H4 (cell line): ENCODE measurements around the gene FOXO3B. TPM values are rescaled to one million over a fixed set of nuclear protein-coding genes. Genes with fewer than 3 reads are reported as not detected.
"Not testable (repeated sequence)": the region's sequence is repeated elsewhere in the genome, so short reads cannot be mapped to it uniquely, and the experiment has no call there.

ENCODE experiments used
- DNase-seq: peaks from one replicate; pipeline ENCODE4 v3.0.0-alpha.2; 2015; ENCODE audit warnings: low spot score
- total RNA-seq: library from RNA; depleted of rRNA; stranded (reverse); fragments of >200 nt; shearing (Covaris generic); gene quantifications from 2 replicates; pipeline ENCODE4 v1.2.3, GENCODE V29; 2014; rRNA removed

Gene FOXO3B
- 0.46 TPM in 1 of 2 replicates, not detected in the other for total RNA-seq

GRCh38 chr17:18681767-18682571 lies at the start of gene FOXO3B:
FOXO3B (minus strand) TSS chr17:18682314; CDS start chr17:18681651, 663 bp downstream.
- peak; percentile 85 for DNase-seq

DNA sequence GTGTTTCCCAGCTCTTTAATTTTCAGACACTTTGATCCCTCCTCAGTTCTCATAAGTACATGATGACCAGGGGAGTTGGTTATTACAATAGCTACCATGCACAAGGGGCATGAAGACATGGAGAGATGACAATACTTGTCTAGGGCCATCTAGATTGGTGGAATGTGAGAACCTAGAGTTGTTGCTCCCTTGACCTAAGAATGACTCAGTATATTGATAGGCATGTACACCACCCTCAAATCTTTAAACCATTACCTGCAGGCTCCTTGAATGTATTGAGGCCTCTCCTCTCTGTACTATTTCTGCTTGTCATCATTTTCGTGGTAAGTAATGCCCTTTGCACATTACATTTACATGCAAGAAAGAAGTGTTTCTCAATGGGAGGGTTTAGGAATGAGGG lies 41.4 kb upstream of the FOXO3B start:
- not testable (repeated sequence) for DNase-seq

DNA sequence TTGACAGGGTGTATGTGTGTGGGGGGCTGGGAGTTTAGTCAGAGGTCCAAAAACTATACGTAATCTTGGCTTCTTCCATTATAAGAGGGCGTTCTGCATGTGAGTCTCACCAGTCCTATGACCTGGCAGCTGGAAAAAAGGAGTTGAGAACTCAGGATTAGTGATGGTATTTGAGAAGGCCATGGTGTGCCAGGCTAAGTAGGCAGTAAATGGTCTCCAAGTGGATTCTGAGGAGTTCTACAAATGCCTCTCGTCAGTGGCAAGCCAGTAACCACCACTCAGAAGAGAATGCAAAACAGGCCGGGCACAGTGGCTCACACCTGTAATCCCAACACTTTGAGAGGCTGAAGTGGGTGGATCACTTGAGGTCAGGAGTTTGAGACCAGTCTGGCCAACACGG lies 40.5 kb upstream of the FOXO3B start:
- DNase-seq, result not testable (repeated sequence)

GRCh38 chr17:18721775-18722547 lies 39.8 kb upstream of the FOXO3B start:
- DNase-seq, result not testable (repeated sequence)

DNA sequence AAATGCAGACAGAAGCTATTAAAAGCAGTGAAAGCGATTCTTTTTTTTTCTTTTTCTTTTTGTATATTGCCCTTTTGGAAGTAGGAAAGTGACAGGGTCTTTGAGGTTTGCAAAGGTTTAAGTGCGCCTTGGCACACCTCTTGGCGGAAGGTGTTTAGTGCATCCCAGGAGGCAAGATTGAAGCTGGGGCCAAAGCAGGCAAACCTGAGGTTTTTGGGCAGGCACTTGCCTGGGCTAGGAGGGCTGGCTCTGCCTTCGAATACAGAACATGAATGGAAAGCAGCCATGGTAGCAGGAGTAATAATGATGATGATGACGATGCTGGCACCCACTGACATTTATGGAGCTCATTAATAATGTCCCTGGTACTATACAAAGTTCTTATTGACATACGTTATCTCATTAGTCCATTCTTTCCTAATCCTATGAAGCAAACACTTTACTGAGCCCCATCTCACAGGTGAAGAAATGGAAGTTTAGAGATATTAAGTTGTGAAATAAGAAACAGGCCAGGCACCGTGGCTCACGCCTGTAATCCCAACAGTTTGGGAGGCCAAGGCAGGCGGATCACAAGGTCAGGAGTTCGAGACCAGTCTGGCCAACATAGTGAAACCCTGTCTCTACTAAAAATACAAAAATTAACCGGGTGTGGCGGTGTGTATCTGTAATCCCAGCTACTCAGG lies 37.5 kb upstream of the FOXO3B start:
- not testable (repeated sequence) for DNase-seq

- not testable (repeated sequence) for DNase-seq
Measured at GRCh38 chr17:18718643-18719427, 36.7 kb upstream of the FOXO3B start.

GRCh38 chr17:18712354-18712999 lies 30.4 kb upstream of the FOXO3B start:
- DNase-seq, result peak; percentile 39

GRCh38 chr17:18708215-18708614 lies 26.1 kb upstream of the FOXO3B start:
- not testable (repeated sequence) for DNase-seq

- DNase-seq, result not testable (repeated sequence)
Measured at GRCh38 chr17:18705955-18706354, 23.8 kb upstream of the FOXO3B start.

DNA sequence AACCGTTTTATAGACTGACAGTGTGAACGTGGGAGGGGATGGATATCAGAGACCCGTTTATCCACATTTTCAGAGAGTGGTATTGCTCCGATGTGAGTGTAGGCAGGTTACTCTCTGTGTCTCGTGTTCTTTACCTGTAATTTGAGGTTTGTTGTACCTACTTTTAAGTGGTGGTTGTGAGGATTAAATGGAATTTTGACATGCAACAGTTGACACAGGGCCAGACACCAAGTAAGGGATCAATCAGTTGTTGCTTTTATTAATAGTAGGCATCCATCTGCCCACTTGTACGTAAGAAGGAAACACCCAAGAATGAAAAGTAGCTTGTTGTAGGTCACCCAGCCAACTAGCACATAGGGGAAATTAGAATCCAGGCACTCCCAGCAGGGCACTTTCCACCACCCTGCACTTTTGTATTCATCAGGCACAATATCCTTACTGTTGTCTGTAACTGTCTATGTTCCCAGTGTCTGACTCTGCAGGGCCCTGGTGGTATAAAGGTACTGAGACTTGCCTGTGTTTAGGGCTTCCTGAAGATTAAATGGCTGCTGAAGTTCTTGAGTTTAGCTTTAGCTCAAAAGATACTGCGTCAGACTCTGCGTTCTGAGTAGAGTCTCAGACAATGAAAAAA lies 16.5 kb upstream of the FOXO3B start:
- DNase-seq, result not testable (repeated sequence)

GRCh38 chr17:18695143-18695542 lies 13.0 kb upstream of the FOXO3B start:
- not testable (repeated sequence) for DNase-seq

DNA sequence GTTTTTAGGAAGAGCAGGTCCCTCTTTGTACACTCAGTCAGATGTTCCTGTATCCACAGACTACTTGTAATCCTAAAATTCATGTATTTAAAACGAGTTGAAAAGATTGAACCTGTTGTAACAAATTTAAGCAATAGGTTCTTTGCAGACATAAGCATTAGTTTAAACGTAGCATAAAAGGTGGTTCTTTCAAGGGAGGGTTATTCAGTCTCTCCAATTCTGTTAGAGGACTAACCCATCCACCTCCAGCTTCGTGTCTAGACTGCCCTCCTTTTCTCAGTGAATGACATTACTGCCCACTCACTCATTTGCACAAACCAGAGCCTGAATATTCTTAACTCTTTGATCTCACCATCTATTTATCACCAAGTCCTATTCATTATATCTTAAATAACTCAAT lies 554 bp upstream of the FOXO3B start:
- not testable (repeated sequence) for DNase-seq

DNA sequence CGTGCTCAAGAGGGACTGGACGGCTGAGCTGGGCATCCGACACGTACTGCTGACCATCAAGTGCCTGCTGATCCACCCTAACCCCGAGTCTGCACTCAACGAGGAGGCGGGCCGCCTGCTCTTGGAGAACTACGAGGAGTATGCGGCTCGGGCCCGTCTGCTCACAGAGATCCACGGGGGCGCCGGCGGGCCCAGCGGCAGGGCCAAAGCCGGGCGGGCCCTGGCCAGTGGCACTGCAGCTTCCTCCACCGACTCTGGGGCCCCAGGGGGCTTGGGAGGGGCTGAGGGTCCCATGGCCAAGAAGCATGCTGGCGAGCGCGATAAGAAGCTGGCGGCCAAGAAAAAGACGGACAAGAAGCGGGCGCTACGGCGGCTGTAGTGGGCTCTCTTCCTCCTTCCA lies 4.7 kb downstream of the FOXO3B start:
- DNase-seq, result not testable (repeated sequence)

DNA sequence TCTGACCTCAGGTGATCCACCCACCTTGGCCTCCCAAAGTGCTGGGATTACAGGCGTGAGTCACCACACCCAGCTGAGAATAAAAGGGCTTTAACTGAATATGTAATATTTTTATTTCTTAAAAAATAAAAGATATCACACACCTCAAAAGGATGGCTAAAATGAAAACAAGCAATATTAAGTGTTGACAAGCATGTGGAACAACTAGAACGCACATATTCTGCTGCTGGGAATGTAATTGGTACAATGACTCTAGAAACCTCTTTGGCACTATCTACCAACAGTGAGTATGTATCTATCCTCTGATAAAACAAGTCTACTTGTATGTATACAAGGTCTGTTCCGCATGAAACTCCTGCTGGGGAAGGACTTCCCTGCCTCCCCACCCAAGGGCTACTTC lies 5.2 kb downstream of the FOXO3B start:
- DNase-seq, result not testable (repeated sequence)

- DNase-seq, result not testable (repeated sequence)
Measured at GRCh38 chr17:18672395-18673227, 9.5 kb downstream of the FOXO3B start.

- DNase-seq, result not testable (repeated sequence)
Measured at GRCh38 chr17:18668625-18669024, 13.5 kb downstream of the FOXO3B start.

DNA sequence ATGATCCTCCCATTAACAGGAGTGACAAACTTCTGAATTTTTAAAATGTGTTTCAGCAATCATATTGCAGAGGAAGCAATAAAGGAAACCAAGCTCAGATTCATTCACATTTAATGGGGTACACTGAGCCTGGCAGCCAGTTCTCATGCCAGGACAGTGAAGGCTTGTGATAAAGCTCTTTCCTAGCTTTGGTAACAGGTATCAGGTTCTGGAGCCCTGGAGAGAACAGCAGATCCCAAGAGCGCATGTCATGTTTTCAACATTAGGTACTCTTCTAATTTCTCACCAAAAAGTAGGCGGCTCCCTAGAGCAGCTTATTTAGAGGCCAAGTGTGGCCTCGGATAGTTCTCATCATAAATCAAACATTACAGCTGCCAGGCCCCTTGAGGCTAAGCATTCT lies 14.6 kb downstream of the FOXO3B start:
- not testable (repeated sequence) for DNase-seq

- not testable (repeated sequence) for DNase-seq
Measured at GRCh38 chr17:18666326-18666725, 15.8 kb downstream of the FOXO3B start.

DNA sequence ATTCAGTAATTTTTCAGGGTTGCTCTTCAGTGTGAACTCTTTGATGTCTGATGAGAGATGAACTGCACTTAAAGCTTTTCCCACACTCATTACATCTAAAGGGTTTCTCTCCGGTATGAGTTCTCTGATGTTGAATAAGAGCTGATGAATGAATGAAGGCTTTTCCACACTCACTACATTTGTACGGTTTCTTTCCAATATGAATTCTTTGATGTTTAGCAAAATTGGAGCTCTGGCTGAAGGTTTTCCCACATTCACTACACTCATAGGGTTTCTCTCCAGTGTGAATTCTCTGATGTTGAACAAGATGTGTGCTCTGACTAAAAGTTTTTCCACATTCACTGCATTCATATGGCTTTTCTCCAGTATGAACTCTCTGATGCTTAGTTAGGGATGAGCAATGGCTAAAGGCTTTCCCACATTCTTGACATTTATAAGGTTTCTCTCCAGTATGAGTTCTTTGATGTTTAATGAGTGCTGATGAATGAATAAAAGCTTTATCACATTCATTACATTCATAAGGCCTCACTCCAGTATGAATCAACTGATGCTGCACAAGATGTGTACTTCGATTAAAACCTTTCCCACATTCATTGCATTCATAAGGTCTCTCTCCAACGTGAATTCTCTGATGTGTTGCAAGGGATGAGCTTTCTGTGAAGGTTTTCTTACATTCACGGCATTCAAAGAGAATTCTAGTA lies 20.0 kb downstream of the FOXO3B start:
- not testable (repeated sequence) for DNase-seq
